ENCODE measurements around the gene TMED8. TPM values are rescaled to one million over a fixed set of nuclear protein-coding genes. Genes with fewer than 3 reads are reported as not detected.

The TMED8 gene, protein sequence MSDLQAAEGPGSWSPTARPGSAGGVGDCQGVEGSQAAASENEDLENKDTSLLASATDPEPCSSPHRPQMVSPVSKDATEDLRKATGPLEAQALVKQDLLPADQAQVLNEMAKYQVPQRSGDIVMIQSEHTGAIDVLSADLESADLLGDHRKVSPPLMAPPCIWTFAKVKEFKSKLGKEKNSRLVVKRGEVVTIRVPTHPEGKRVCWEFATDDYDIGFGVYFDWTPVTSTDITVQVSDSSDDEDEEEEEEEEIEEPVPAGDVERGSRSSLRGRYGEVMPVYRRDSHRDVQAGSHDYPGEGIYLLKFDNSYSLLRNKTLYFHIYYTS
- polyA plus RNA-seq (2013) = 29.3 TPM

- peak within 1 kb of the TSS; percentile 85 to 94 for H3K27ac ChIP-seq (ENCODE audit: insufficient read depth in 1 of 2, low read depth in 1 of 2, low read length in 2 of 2, poor library complexity in 1 of 2, severe bottlenecking in 2 of 2)
- H3K9me3 ChIP-seq (ENCODE audit: control extremely low read depth in 1 of 5, control insufficient read depth in 4 of 5, insufficient read depth in 2 of 5, low read depth in 1 of 5, low read length in 4 of 5) = no peaks in the 10 kb centered on the region
- no peaks in the 10 kb centered on the region for H3K27me3 ChIP-seq (replicated peaks in 2 of 5; ENCODE audit: control insufficient read depth in 4 of 5, insufficient read depth in 5 of 5, low read length in 4 of 5)
- ChIA-PET CTCF (interaction anchor here (0.9 to 1.2 kb wide), 4 partner anchors 15 to 241 kb away, joined by 3 read pairs; no protein-coding TSS in a partner anchor), POLR2A (no interaction called here)
- peak; percentile 87 to 93 (median 91) for DNase-seq
- no peaks in the 10 kb centered on the region for H3K36me3 ChIP-seq (ENCODE audit: control insufficient read depth in 4 of 4, insufficient read depth in 4 of 4, low read length in 3 of 4)
- 0% methylated on average over 61 of the region's 69 CpGs for WGBS (ENCODE audit: insufficient coverage)
- H3K4me3 ChIP-seq (ENCODE audit: control insufficient read depth in 1 of 7, extremely low read depth in 1 of 7, insufficient read depth in 4 of 7, low read depth in 2 of 7, low read length in 6 of 7) = peak within 1 kb of the TSS; percentile 67 to 97 (median 96)
- peaks cover 17 to 47% (median 33%) of the 10 kb centered on the region in 4 experiments for H3K4me1 ChIP-seq (ENCODE audit: control extremely low read depth in 1 of 4, control insufficient read depth in 4 of 4, insufficient read depth in 4 of 4, low read length in 3 of 4)
Measured at GRCh38 chr14:77376771-77377501, at the start of gene TMED8, which contains the start of gene SAMD15. TMED8 (minus strand) TSS chr14:77377094; CDS start chr14:77377053, 41 bp downstream. SAMD15 (plus strand) TSS chr14:77377379; CDS start chr14:77377419, 40 bp downstream.

GRCh38 chr14:77426396-77426795, 49.5 kb upstream of the TMED8 start:
- Histone ChIP-seq H3K27ac (ENCODE audit: insufficient read depth in 1 of 2, low read depth in 1 of 2, low read length in 2 of 2, poor library complexity in 1 of 2, severe bottlenecking in 2 of 2) (no peak overlapping the region), H3K9me3 (ENCODE audit: control extremely low read depth in 1 of 5, control insufficient read depth in 4 of 5, insufficient read depth in 2 of 5, low read depth in 1 of 5, low read length in 4 of 5) (peaks cover 0 to 8% (median 2%) of the 10 kb centered on the region in 5 experiments), H3K4me1 (ENCODE audit: control extremely low read depth in 1 of 4, control insufficient read depth in 4 of 4, insufficient read depth in 4 of 4, low read length in 3 of 4) (no peaks in the 10 kb centered on the region), H3K36me3 (ENCODE audit: control insufficient read depth in 4 of 4, insufficient read depth in 4 of 4, low read length in 3 of 4) (peaks cover 56 to 91% (median 68%) of the 10 kb centered on the region in 4 experiments), H3K27me3 (replicated peaks in 2 of 5; ENCODE audit: control insufficient read depth in 4 of 5, insufficient read depth in 5 of 5, low read length in 4 of 5) (no peaks in the 10 kb centered on the region), H3K4me3 (ENCODE audit: control insufficient read depth in 1 of 7, extremely low read depth in 1 of 7, insufficient read depth in 4 of 7, low read depth in 2 of 7, low read length in 6 of 7) (no peak overlapping the region)
- WGBS (ENCODE audit: insufficient coverage) = no CpG with 5 or more reads among the region's 3 CpGs
- ChIA-PET CTCF (interaction anchor here (2.1 kb wide), 1 partner anchor 11 kb away, joined by 5 read pairs; no protein-coding TSS in a partner anchor), POLR2A (no interaction called here)
- no peak for DNase-seq

- POLR2A ChIA-PET = no interaction called here
- peaks cover 50 to 93% (median 67%) of the 10 kb centered on the region in 4 experiments for H3K36me3 ChIP-seq (ENCODE audit: control insufficient read depth in 4 of 4, insufficient read depth in 4 of 4, low read length in 3 of 4)
Measured at GRCh38 chr14:77424862-77425261, 48.0 kb upstream of the TMED8 start.

DNA sequence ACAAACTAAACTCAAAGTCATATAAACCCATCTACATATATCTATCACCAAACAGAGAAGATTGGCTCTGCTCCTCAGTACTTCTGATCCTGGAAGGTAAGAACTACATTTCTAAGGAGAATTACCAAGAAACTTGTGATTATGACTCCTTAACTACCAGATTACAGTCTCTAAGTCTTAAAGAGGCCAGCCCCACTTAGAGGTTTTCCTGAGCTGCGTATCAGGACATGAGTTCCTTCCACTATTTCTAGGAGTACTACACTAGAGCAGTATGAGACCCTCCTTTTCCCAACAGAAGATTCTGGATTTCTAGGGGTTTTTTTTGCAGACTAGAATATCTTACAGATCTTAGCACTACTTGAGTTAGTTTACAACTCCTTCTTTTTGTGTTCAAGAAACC, 46.5 kb upstream of the TMED8 start, which contains the start of gene NOXRED1:
Gene NOXRED1, minus strand, starts transcription at position 101 of the 400 bp plus-strand sequence. CDS start 634 bp downstream, outside the sequence.
- H3K36me3 ChIP-seq (ENCODE audit: control insufficient read depth in 4 of 4, insufficient read depth in 4 of 4, low read length in 3 of 4) = peaks cover 36 to 79% (median 55%) of the 10 kb centered on the region in 4 experiments
- WGBS (ENCODE audit: insufficient coverage) = 100% methylated on average over 1 of the region's 1 CpG
- no peaks in the 10 kb centered on the region for H3K27me3 ChIP-seq (replicated peaks in 2 of 5; ENCODE audit: control insufficient read depth in 4 of 5, insufficient read depth in 5 of 5, low read length in 4 of 5)
- no peak within 1 kb of the TSS for H3K27ac ChIP-seq (ENCODE audit: insufficient read depth in 1 of 2, low read depth in 1 of 2, low read length in 2 of 2, poor library complexity in 1 of 2, severe bottlenecking in 2 of 2)
- CTCF ChIA-PET = no interaction called here
- H3K4me1 ChIP-seq (ENCODE audit: control extremely low read depth in 1 of 4, control insufficient read depth in 4 of 4, insufficient read depth in 4 of 4, low read length in 3 of 4) = peaks cover 0 to 2% (median 0%) of the 10 kb centered on the region in 4 experiments
- H3K4me3 ChIP-seq (ENCODE audit: control insufficient read depth in 1 of 7, extremely low read depth in 1 of 7, insufficient read depth in 4 of 7, low read depth in 2 of 7, low read length in 6 of 7) = no peak within 1 kb of the TSS
- peaks cover 3 to 33% (median 13%) of the 10 kb centered on the region in 5 experiments for H3K9me3 ChIP-seq (ENCODE audit: control extremely low read depth in 1 of 5, control insufficient read depth in 4 of 5, insufficient read depth in 2 of 5, low read depth in 1 of 5, low read length in 4 of 5)
- POLR2A ChIA-PET = no interaction called here
- no peak for DNase-seq

More at GRCh38 chr14:77424862-77425261, 48.0 kb upstream of the TMED8 start:
- DNase-seq = no peak
- peaks cover 0 to 2% (median 0%) of the 10 kb centered on the region in 4 experiments for H3K4me1 ChIP-seq (ENCODE audit: control extremely low read depth in 1 of 4, control insufficient read depth in 4 of 4, insufficient read depth in 4 of 4, low read length in 3 of 4)
- no peaks in the 10 kb centered on the region for H3K27me3 ChIP-seq (replicated peaks in 2 of 5; ENCODE audit: control insufficient read depth in 4 of 5, insufficient read depth in 5 of 5, low read length in 4 of 5)
- peaks cover under 1 to 23% (median 4%) of the 10 kb centered on the region in 5 experiments for H3K9me3 ChIP-seq (ENCODE audit: control extremely low read depth in 1 of 5, control insufficient read depth in 4 of 5, insufficient read depth in 2 of 5, low read depth in 1 of 5, low read length in 4 of 5)
- CTCF ChIA-PET = no interaction called here
- H3K27ac ChIP-seq (ENCODE audit: insufficient read depth in 1 of 2, low read depth in 1 of 2, low read length in 2 of 2, poor library complexity in 1 of 2, severe bottlenecking in 2 of 2) = no peak overlapping the region
- H3K4me3 ChIP-seq (ENCODE audit: control insufficient read depth in 1 of 7, extremely low read depth in 1 of 7, insufficient read depth in 4 of 7, low read depth in 2 of 7, low read length in 6 of 7) = no peak overlapping the region
- WGBS (ENCODE audit: insufficient coverage) = 100% methylated on average over 3 of the region's 3 CpGs

DNA sequence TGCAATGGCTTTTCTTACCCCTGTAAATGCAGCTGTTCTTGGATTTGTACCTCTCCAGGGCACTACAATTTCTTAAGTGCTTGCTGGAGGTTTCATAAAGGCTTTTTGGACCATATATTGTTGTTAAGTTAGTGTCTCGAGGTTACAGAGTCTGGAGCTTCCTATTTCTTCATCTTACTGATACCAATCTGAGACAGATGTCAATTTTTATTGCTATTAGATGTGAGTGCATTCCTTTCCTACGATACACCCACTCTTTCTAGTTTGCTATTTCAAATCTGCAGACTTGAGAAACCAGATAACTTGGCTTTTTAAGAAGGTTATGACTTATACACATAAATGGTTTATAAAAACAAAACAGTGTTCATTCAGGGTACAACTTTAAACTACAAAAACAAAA, 44.3 kb upstream of the TMED8 start:
- WGBS (ENCODE audit: insufficient coverage) = no CpG with 5 or more reads among the region's 2 CpGs

GRCh38 chr14:77416836-77417235, 39.9 kb upstream of the TMED8 start:
- no peaks in the 10 kb centered on the region for H3K27me3 ChIP-seq (replicated peaks in 2 of 5; ENCODE audit: control insufficient read depth in 4 of 5, insufficient read depth in 5 of 5, low read length in 4 of 5)
- peaks cover 0 to 2% (median under 1%) of the 10 kb centered on the region in 4 experiments for H3K4me1 ChIP-seq (ENCODE audit: control extremely low read depth in 1 of 4, control insufficient read depth in 4 of 4, insufficient read depth in 4 of 4, low read length in 3 of 4)
- WGBS (ENCODE audit: insufficient coverage) = 100% methylated on average over 1 of the region's 8 CpGs
- POLR2A ChIA-PET = no interaction called here
- H3K4me3 ChIP-seq (ENCODE audit: control insufficient read depth in 1 of 7, extremely low read depth in 1 of 7, insufficient read depth in 4 of 7, low read depth in 2 of 7, low read length in 6 of 7) = no peak overlapping the region
- no peak for DNase-seq
- H3K9me3 ChIP-seq (ENCODE audit: control extremely low read depth in 1 of 5, control insufficient read depth in 4 of 5, insufficient read depth in 2 of 5, low read depth in 1 of 5, low read length in 4 of 5) = peaks cover 3 to 40% (median 13%) of the 10 kb centered on the region in 5 experiments
- H3K27ac ChIP-seq (ENCODE audit: insufficient read depth in 1 of 2, low read depth in 1 of 2, low read length in 2 of 2, poor library complexity in 1 of 2, severe bottlenecking in 2 of 2) = no peak overlapping the region
- CTCF ChIA-PET = no interaction called here
- H3K36me3 ChIP-seq (ENCODE audit: control insufficient read depth in 4 of 4, insufficient read depth in 4 of 4, low read length in 3 of 4) = peaks cover 4 to 16% (median 5%) of the 10 kb centered on the region in 4 experiments

More for the DNA sequence above, 44.3 kb upstream of the TMED8 start:
- Histone ChIP-seq H3K36me3 (ENCODE audit: control insufficient read depth in 4 of 4, insufficient read depth in 4 of 4, low read length in 3 of 4) (peaks cover 18 to 57% (median 38%) of the 10 kb centered on the region in 4 experiments), H3K27ac (ENCODE audit: insufficient read depth in 1 of 2, low read depth in 1 of 2, low read length in 2 of 2, poor library complexity in 1 of 2, severe bottlenecking in 2 of 2) (no peak overlapping the region), H3K27me3 (replicated peaks in 2 of 5; ENCODE audit: control insufficient read depth in 4 of 5, insufficient read depth in 5 of 5, low read length in 4 of 5) (no peaks in the 10 kb centered on the region), H3K4me1 (ENCODE audit: control extremely low read depth in 1 of 4, control insufficient read depth in 4 of 4, insufficient read depth in 4 of 4, low read length in 3 of 4) (peaks cover 0 to 2% (median 0%) of the 10 kb centered on the region in 4 experiments), H3K9me3 (ENCODE audit: control extremely low read depth in 1 of 5, control insufficient read depth in 4 of 5, insufficient read depth in 2 of 5, low read depth in 1 of 5, low read length in 4 of 5) (peaks cover 3 to 45% (median 14%) of the 10 kb centered on the region in 5 experiments), H3K4me3 (ENCODE audit: control insufficient read depth in 1 of 7, extremely low read depth in 1 of 7, insufficient read depth in 4 of 7, low read depth in 2 of 7, low read length in 6 of 7) (no peak overlapping the region)
- DNase-seq = no peak
- ChIA-PET POLR2A (no interaction called here), CTCF (interaction anchor here (1.0 kb wide), 1 partner anchor 38 kb away, joined by 3 read pairs; no protein-coding TSS in a partner anchor)
